Liver (tissue), 9 donors: Measurements from ENCODE around the gene DYRK4. TPM values are rescaled to one million over a fixed set of nuclear protein-coding genes. Genes with fewer than 3 reads are reported as not detected.

Experiments used
- DNase-seq: peaks from one replicate; pipeline ENCODE4 v3.0.0-alpha.2; 2017; ENCODE audit warnings: low spot score
- H3K27ac ChIP-seq, 2 donors: one replicate each; pipeline ENCODE4 v1.7.0; 2013; ENCODE audit warnings: inconsistent platforms in 2 of 2, low read length in 2 of 2, control low read depth in 1 of 2, low read depth in 1 of 2, mild to moderate bottlenecking in 1 of 2
- H3K27me3 ChIP-seq, 4 donors: one replicate each; pipeline versions ENCODE4 v1.6.1 to v1.7.0; 2013; ENCODE audit warnings: low read length in 3 of 4, inconsistent platforms in 1 of 4, mild to moderate bottlenecking in 1 of 4, moderate library complexity in 1 of 4; ENCODE audit not compliant: control insufficient read depth in 4 of 4, insufficient read depth in 4 of 4
- H3K36me3 ChIP-seq, 4 donors: one replicate each; pipeline versions ENCODE4 v1.6.1 to v1.7.0; 2013; ENCODE audit warnings: low read length in 3 of 4, mild to moderate bottlenecking in 3 of 4, low read depth in 1 of 4, moderate library complexity in 1 of 4; ENCODE audit not compliant: control insufficient read depth in 4 of 4, insufficient read depth in 3 of 4
- H3K4me1 ChIP-seq, 4 donors: one replicate each; pipeline versions ENCODE4 v1.6.1 to v1.7.0; 2013; ENCODE audit warnings: low read length in 3 of 4, mild to moderate bottlenecking in 3 of 4, moderate library complexity in 1 of 4; ENCODE audit not compliant: control insufficient read depth in 4 of 4, insufficient read depth in 4 of 4
- H3K4me3 ChIP-seq, 3 donors: one replicate each; pipeline versions ENCODE4 v1.6.1 to v1.7.0; 2013; ENCODE audit warnings: low read length in 3 of 3, control low read depth in 1 of 3, low read depth in 1 of 3, mild to moderate bottlenecking in 1 of 3
- H3K9ac ChIP-seq, 2 donors: one replicate each; pipeline ENCODE4 v1.7.0; 2013; ENCODE audit warnings: low read length in 2 of 2, mild to moderate bottlenecking in 2 of 2, moderate library complexity in 2 of 2, control low read depth in 1 of 2, low read depth in 1 of 2
- H3K9me3 ChIP-seq, 4 donors: one replicate each; pipeline versions ENCODE4 v1.6.1 to v1.7.0; 2013; ENCODE audit warnings: low read length in 3 of 4; ENCODE audit not compliant: control insufficient read depth in 4 of 4
- EGR1 ChIP-seq, 2 donors: IDR thresholded peaks; 2 replicates each; pipeline ENCODE4 v1.6.1; 2016 to 2018; ENCODE audit warnings: antibody characterized with exemption in 2 of 2, low read depth in 2 of 2
- FOXA2 ChIP-seq: IDR thresholded peaks from 2 replicates; pipeline ENCODE4 v1.6.1; 2016; ENCODE audit warnings: antibody characterized with exemption
- HNF4A ChIP-seq, 2 donors: conservative IDR thresholded peaks; 2 replicates each; pipeline ENCODE4 v1.6.1; 2016; ENCODE audit warnings: antibody characterized with exemption in 2 of 2, mild to moderate bottlenecking in 2 of 2
- HNF4G ChIP-seq: IDR thresholded peaks from 2 replicates; pipeline ENCODE4 v1.6.1; 2016; ENCODE audit warnings: antibody characterized with exemption
- NR2F2 ChIP-seq: IDR thresholded peaks from 2 replicates; pipeline ENCODE4 v1.6.1; 2016; ENCODE audit warnings: antibody characterized with exemption
- RAD21 ChIP-seq, 2 donors: IDR thresholded peaks; 2 replicates each; pipeline ENCODE4 v1.6.1; 2016; ENCODE audit warnings: antibody characterized with exemption in 2 of 2, mild to moderate bottlenecking in 2 of 2
- RXRA ChIP-seq, 2 donors: IDR thresholded peaks; 2 replicates each; pipeline ENCODE4 v1.6.1; 2017 to 2018; ENCODE audit warnings: antibody characterized with exemption in 2 of 2, mild to moderate bottlenecking in 1 of 2
- WGBS: extraction: QIAGEN DNeasy Blood & Tissue Kit; methylation state at CpG from one replicate; pipeline ENCODE4 v1.1.7; 2013; 5-methylcytosine and 5-hydroxymethylcytosine counted together
- polyA plus RNA-seq, 2 donors: library from polyadenylated mRNA; stranded (reverse) in 1 of 2; unstranded in 1 of 2; fragments of 200-250 nt in 1 of 2; fragments of >200 nt in 1 of 2; fragmentation: Nextera tagmentation in 1 of 2; extraction: Ambion mirVana in 1 of 2; gene quantifications; one replicate each; pipeline versions ENCODE4 v1.2.1 to v1.2.3, GENCODE V29; 2013 to 2015
- total RNA-seq, 2 donors: library from RNA; depleted of rRNA; stranded (reverse); fragments of >200 nt; gene quantifications; one replicate each; pipeline ENCODE4 v1.2.3, GENCODE V29; 2014
- TF ChIP-seq, protein P1 (sequence below): IDR thresholded peaks from 2 replicates; pipeline ENCODE4 v1.6.1; 2016; ENCODE audit warnings: antibody characterized with exemption
- TF ChIP-seq, protein P2 (sequence below): IDR thresholded peaks from 2 replicates; pipeline ENCODE4 v1.6.1; 2016; ENCODE audit warnings: antibody characterized with exemption
- TF ChIP-seq, protein P3 (sequence below): IDR thresholded peaks from 2 replicates; pipeline ENCODE4 v1.6.1; 2016; ENCODE audit warnings: antibody characterized with exemption
- TF ChIP-seq, protein P4 (sequence below): fragments of 150-350 bp; IDR thresholded peaks from 2 replicates; pipeline ENCODE4 v1.5.1; 2017; ENCODE audit warnings: improper control_type of control experiment, low read depth, low read length; ENCODE audit not compliant: missing input control
- TF ChIP-seq, protein P5 (sequence below): IDR thresholded peaks from 2 replicates; pipeline ENCODE4 v1.6.1; 2016; ENCODE audit warnings: antibody characterized with exemption, mild to moderate bottlenecking
- donor health status: healthy.
- donor health status: healthy.
- donor health status: healthy.
- donor health status: healthy.
- donor health status: healthy.

Gene DYRK4
- total and polyA plus RNA-seq, 4 donors = 12.0 to 20.3 (median 14.4) TPM

DNA sequence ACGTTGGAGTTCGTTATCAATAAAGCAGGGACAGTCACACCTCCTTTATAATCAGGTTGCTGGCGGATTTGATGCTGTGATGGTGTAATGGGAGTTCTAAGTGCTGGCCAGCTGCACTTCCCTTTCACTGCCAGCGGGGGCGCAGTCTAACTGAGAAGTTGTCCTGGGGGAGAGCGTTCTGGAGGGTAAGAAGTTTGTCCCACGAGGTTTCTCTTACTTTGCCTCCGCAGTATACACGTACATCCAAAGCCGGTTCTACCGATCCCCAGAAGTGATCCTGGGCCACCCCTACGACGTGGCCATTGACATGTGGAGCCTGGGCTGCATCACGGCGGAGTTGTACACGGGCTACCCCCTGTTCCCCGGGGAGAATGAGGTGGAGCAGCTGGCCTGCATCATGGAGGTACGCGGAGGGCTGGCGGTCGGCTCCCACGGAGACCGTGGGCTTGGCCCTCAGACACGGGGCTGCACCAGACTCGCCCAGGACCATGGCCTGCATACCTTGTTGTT is 42.7 kb downstream of the DYRK4 start (continued):
- TF ChIP-seq, protein P1, sequence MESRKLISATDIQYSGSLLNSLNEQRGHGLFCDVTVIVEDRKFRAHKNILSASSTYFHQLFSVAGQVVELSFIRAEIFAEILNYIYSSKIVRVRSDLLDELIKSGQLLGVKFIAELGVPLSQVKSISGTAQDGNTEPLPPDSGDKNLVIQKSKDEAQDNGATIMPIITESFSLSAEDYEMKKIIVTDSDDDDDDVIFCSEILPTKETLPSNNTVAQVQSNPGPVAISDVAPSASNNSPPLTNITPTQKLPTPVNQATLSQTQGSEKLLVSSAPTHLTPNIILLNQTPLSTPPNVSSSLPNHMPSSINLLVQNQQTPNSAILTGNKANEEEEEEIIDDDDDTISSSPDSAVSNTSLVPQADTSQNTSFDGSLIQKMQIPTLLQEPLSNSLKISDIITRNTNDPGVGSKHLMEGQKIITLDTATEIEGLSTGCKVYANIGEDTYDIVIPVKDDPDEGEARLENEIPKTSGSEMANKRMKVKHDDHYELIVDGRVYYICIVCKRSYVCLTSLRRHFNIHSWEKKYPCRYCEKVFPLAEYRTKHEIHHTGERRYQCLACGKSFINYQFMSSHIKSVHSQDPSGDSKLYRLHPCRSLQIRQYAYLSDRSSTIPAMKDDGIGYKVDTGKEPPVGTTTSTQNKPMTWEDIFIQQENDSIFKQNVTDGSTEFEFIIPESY = peak; percentile 92
- TF ChIP-seq, protein P2, sequence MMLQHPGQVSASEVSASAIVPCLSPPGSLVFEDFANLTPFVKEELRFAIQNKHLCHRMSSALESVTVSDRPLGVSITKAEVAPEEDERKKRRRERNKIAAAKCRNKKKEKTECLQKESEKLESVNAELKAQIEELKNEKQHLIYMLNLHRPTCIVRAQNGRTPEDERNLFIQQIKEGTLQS = no peak
- TF ChIP-seq, protein P3, sequence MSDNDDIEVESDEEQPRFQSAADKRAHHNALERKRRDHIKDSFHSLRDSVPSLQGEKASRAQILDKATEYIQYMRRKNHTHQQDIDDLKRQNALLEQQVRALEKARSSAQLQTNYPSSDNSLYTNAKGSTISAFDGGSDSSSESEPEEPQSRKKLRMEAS = peak; percentile 89
- TF ChIP-seq, protein P4, sequence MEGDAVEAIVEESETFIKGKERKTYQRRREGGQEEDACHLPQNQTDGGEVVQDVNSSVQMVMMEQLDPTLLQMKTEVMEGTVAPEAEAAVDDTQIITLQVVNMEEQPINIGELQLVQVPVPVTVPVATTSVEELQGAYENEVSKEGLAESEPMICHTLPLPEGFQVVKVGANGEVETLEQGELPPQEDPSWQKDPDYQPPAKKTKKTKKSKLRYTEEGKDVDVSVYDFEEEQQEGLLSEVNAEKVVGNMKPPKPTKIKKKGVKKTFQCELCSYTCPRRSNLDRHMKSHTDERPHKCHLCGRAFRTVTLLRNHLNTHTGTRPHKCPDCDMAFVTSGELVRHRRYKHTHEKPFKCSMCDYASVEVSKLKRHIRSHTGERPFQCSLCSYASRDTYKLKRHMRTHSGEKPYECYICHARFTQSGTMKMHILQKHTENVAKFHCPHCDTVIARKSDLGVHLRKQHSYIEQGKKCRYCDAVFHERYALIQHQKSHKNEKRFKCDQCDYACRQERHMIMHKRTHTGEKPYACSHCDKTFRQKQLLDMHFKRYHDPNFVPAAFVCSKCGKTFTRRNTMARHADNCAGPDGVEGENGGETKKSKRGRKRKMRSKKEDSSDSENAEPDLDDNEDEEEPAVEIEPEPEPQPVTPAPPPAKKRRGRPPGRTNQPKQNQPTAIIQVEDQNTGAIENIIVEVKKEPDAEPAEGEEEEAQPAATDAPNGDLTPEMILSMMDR = peak; percentile 98
- peak in 1 of 2 donors; percentile 43 for TF ChIP-seq EGR1 (IDR thresholded peaks at IDR 0.05; ENCODE audit: low read depth in 2 of 2)

DNA sequence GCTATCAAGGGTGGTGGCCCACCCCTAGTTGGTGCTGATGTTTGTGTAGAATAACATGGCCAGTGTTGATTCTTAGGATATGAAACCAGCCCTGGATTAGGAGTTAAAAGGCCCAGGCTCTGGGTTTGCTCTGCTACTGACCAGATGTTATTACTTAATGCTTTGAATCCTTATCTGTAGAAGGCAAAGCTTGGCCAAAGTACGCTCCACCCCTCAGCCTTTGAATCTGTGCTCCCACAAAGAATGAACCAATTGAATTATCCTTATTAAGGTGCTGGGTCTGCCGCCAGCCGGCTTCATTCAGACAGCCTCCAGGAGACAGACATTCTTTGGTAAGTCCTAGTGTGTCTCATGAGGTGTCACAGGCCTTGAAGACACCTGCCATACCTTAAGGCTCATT is 45.0 kb downstream of the DYRK4 start:
- Histone ChIP-seq H3K4me3 (no peak overlapping the region), H3K36me3 (peaks cover 3 to 16% (median 12%) of the 10 kb centered on the region in 4 donors), H3K9ac (no peak overlapping the region), H3K9me3 (no peaks in the 10 kb centered on the region), H3K27me3 (no peaks in the 10 kb centered on the region), H3K4me1 (no peaks in the 10 kb centered on the region), H3K27ac (no peak overlapping the region)
- no peak for DNase-seq
- TF ChIP-seq, protein P3 = no peak
- TF ChIP-seq FOXA2 (no peak), NR2F2 (no peak), HNF4G (no peak), HNF4A (conservative IDR thresholded peaks at IDR 0.05) (no peak), RAD21 (IDR thresholded peaks at IDR 0.05) (no peak), RXRA (IDR thresholded peaks at IDR 0.05) (no peak)
- TF ChIP-seq, protein P5, sequence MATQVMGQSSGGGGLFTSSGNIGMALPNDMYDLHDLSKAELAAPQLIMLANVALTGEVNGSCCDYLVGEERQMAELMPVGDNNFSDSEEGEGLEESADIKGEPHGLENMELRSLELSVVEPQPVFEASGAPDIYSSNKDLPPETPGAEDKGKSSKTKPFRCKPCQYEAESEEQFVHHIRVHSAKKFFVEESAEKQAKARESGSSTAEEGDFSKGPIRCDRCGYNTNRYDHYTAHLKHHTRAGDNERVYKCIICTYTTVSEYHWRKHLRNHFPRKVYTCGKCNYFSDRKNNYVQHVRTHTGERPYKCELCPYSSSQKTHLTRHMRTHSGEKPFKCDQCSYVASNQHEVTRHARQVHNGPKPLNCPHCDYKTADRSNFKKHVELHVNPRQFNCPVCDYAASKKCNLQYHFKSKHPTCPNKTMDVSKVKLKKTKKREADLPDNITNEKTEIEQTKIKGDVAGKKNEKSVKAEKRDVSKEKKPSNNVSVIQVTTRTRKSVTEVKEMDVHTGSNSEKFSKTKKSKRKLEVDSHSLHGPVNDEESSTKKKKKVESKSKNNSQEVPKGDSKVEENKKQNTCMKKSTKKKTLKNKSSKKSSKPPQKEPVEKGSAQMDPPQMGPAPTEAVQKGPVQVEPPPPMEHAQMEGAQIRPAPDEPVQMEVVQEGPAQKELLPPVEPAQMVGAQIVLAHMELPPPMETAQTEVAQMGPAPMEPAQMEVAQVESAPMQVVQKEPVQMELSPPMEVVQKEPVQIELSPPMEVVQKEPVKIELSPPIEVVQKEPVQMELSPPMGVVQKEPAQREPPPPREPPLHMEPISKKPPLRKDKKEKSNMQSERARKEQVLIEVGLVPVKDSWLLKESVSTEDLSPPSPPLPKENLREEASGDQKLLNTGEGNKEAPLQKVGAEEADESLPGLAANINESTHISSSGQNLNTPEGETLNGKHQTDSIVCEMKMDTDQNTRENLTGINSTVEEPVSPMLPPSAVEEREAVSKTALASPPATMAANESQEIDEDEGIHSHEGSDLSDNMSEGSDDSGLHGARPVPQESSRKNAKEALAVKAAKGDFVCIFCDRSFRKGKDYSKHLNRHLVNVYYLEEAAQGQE = no peak
- WGBS = 94% methylated on average over 3 of the region's 3 CpGs
